ENCODE measurements around the gene USP6NL. TPM values are rescaled to one million over a fixed set of nuclear protein-coding genes. Genes with fewer than 3 reads are reported as not detected.

USP6NL gene
- total RNA-seq, 4 donors from 2014 or later = 13.2 to 24.6 (median 19.4) TPM

DNA sequence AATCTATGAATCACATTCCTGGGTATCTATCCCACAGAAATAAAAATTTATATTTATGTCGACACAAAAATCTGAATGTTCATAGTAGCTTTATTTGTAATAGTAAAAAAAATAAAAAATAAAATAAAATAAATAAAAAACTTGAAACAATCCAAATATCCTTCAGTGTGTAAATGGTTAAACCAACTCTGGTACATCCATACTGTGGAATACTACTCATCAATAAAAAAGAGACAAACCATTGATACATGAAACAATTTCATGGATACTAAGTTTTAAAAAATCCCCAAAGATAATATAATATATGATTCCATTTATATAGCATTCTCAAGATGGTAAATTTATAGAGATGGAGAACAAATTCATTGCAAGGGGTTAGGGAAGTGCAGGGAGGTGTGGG is 48.6 kb downstream of the USP6NL start:
- TF ChIP-seq, protein P1, sequence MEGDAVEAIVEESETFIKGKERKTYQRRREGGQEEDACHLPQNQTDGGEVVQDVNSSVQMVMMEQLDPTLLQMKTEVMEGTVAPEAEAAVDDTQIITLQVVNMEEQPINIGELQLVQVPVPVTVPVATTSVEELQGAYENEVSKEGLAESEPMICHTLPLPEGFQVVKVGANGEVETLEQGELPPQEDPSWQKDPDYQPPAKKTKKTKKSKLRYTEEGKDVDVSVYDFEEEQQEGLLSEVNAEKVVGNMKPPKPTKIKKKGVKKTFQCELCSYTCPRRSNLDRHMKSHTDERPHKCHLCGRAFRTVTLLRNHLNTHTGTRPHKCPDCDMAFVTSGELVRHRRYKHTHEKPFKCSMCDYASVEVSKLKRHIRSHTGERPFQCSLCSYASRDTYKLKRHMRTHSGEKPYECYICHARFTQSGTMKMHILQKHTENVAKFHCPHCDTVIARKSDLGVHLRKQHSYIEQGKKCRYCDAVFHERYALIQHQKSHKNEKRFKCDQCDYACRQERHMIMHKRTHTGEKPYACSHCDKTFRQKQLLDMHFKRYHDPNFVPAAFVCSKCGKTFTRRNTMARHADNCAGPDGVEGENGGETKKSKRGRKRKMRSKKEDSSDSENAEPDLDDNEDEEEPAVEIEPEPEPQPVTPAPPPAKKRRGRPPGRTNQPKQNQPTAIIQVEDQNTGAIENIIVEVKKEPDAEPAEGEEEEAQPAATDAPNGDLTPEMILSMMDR (IDR thresholded peaks at IDR 0.05; ENCODE audit: low read depth) = no peak

DNA sequence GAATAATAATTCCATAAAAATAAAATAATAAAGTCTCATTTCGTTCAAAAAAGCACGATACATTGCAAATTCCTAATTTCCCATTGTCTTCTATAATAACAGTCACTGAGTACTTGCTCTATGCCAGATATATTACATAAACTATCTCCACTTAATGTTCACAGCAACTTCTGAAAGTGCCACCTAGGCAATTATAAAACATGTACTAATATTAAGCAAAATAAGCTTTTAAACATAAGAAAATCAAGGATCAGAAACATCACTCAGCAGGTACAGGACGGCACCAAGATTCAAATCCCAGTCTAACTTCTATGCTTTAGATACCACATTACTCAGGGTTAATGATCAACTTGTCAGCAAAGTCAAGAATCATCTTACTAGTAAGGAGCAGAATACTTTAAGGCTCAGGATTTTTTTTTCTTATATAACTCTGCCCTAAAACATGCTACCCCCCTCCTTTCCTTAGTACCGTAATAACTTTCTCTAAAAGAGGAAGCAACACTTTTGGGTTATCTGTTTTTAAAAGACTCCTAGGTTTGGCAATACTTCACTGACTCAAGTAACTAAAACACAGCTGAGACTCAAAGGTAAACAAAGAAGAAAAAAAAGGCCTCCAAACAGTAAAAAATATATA is 51.3 kb downstream of the USP6NL start:
- TF ChIP-seq, protein P1 (IDR thresholded peaks at IDR 0.05; ENCODE audit: low read depth) = no peak

DNA sequence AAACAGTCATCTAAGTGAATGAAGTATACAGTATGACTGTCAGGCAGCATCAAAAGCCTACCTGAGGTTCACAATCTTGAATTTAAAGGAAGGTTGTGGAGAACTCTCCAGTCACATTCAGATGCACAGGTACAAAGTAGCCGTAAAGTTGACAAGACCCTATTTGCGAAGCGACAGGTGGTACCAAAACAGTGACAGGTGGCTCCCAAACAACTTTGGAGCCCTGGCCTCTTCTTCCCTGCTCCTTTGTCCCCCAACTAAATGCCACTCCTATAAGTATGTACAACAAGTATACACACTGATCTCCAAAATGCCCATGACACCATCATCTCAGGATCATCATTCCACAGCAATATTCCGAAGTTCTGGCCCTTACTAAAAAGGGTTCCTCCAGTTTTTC is 53.5 kb downstream of the USP6NL start:
- TF ChIP-seq, protein P1 (IDR thresholded peaks at IDR 0.05; ENCODE audit: low read depth) = no peak

DNA sequence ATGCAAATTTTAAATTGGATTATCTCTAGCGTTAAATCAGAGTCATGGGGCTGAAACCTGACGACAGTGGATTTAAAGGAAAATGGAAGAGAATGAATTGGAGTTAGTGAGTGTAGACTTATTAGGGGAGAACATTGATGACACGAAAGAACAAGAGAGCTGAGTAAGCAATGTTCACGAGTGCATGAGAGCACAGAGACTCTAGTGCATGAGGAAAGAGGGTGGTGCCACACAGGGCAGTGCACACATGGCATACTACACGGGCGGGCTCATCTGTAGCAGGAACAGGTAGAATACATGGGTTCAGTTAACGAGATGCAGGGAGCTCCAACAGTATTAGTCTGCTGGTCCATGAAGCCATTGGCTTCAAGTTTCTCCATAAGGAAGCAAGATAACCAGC is 53.9 kb downstream of the USP6NL start:
- TF ChIP-seq, protein P1 (IDR thresholded peaks at IDR 0.05; ENCODE audit: low read depth) = no peak

DNA sequence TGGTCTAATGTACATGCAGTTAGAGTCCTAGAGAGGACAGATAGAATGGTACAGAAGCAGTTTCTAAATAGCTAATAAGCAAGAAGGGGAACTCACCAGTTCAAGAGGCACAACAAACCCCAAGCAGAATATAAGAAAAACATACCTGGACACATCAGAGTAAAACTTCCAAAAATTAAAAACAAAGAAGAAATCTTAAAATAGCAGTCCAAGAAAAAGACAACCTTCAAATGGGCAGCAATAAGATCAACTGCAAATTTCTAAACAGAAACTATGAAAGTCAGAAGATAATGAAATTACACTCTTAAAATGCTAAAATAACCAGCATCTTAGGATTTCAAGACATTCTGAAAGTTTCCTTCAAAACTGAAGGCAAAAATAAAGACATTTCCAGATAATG is 55.9 kb downstream of the USP6NL start:
- TF ChIP-seq, protein P1 (IDR thresholded peaks at IDR 0.05; ENCODE audit: low read depth) = no peak

DNA sequence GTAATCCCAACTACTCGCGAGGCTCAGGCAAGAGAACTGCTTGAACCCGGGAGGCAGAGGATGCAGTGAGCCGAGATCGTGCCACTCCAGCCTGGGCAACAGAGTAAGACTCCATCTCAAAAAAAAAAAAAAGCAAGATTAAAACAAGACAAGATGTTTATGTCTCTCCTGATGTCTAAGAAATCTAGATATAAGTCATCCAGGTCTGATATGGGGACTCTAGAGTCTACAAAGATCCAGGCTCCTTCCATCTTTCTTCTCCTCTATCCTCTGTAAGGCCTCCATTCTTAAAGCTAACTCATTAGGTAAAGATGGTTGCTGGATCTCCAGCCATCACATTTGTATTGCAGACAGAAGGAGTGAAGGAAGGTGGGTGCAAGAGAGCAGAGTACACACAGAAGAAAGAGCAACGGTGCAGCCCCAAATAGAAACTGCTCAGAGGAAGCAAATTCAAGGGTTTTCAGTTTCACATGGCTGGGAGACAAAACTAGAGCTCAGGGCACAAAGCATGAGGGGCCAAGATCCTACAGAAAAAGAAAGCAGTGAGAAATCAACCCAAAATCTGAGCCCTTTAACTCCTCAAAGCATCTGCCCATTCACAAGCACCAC is 57.6 kb downstream of the USP6NL start:
- TF ChIP-seq, protein P1 (IDR thresholded peaks at IDR 0.05; ENCODE audit: low read depth) = no peak

DNA sequence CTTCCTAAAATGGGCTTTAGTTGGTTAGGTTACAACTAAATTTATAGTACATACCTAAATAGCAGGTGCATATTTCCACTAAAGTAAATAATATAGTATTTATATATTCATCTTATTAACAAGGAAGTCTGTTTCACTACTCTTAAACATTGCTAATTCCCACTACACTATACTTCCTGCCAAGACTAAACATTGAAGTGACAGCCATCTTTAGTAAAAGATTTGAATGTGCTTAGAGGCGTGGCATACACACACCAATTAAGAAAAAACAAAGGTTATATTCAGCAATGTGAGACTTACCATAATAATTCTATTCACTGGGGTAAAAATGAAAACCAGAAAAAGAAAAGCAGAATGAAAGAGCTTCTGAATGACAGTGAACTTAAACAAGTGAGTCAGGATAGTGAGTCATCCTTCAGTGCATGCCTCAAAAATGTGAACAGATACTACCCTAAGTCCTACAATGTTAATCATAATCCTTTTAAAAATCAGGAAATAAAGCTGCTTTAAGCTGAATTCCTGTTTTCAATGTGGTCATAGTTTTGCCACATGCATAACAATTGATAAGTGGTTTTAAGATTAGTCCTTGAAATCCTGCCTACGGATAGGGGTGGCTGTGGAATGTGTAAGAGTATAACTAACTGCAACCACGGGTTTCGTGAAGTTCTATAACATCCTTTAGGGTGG is 59.4 kb downstream of the USP6NL start:
- TF ChIP-seq, protein P1 (IDR thresholded peaks at IDR 0.05; ENCODE audit: low read depth) = no peak
